Right lobe of liver (tissue), 6 donors: ENCODE results near the gene SKP2. TPM values are rescaled to one million over a fixed set of nuclear protein-coding genes. Genes with fewer than 3 reads are reported as not detected.
"Not testable (repeated sequence)": the region's sequence is repeated elsewhere in the genome, so short reads cannot be mapped to it uniquely, and the experiment has no call there.

Experiments used
- ATAC-seq, 4 donors: fragments of 200-7000 bp; cut with Tn5 transposase; one replicate each; pipeline ENCODE4 v1.9.1; 2020; ENCODE audit warnings: mild to moderate bottlenecking in 4 of 4, moderate library complexity in 4 of 4
- DNase-seq, 3 donors: peaks; one replicate each; pipeline ENCODE4 v3.0.0-alpha.2; 2020
- H3K27ac ChIP-seq, 3 donors: fragments of 200-600 bp; one replicate each; pipeline ENCODE4 v1.8.0; 2022
- H3K27me3 ChIP-seq, 2 donors: fragments of 200-600 bp; one replicate each; pipeline ENCODE4 v1.8.0; 2022
- H3K36me3 ChIP-seq, 4 donors: fragments of 200-600 bp; sonication (generic) in 1 of 4; one replicate each; pipeline versions ENCODE4 v1.5.1 to v1.8.0; 2017 to 2022; ENCODE audit warnings: control low read depth in 1 of 4
- H3K4me1 ChIP-seq, 4 donors: fragments of 200-600 bp; sonication (generic) in 1 of 4; one replicate each; pipeline versions ENCODE4 v1.5.1 to v1.8.0; 2017 to 2022; ENCODE audit warnings: control low read depth in 1 of 4
- H3K4me3 ChIP-seq, 3 donors: fragments of 200-600 bp; one replicate each; pipeline ENCODE4 v1.8.0; 2022
- H3K9me3 ChIP-seq, 4 donors: fragments of 200-600 bp; sonication (generic) in 1 of 4; one replicate each; pipeline versions ENCODE4 v1.5.1 to v1.8.0; 2017 to 2022; ENCODE audit warnings: control low read depth in 1 of 4
- CTCF ChIP-seq, 4 donors: fragments of 200-600 bp in 3 of 4; fragments of 450-650 bp in 1 of 4; IDR thresholded peaks; one replicate each; pipeline versions ENCODE4 v1.5.1 to v1.8.0; 2016 to 2022; ENCODE audit warnings: antibody characterized with exemption in 4 of 4, mild to moderate bottlenecking in 2 of 4
- POLR2A ChIP-seq: fragments of 450-650 bp; IDR thresholded peaks from one replicate; pipeline ENCODE4 v1.6.1; 2017; ENCODE audit warnings: antibody characterized with exemption, mild to moderate bottlenecking
- WGBS: methylation state at CpG from one replicate; pipeline ENCODE4 v1.1.6; 2018; ENCODE audit warnings: low coverage, low lambda C conversion rate; ENCODE audit not compliant: insufficient coverage; ENCODE audit errors: missing lambda C conversion rate; 5-methylcytosine and 5-hydroxymethylcytosine counted together
- intact Hi-C, 2 donors: fragments of 100-400 bp; cut with DNase I; formaldehyde crosslinking; loops; one replicate each; pipeline versions ENCODE4 v1.11.2 to v1.14.1; 2022
- total RNA-seq, 6 experiments: library from RNA; depleted of rRNA in 2 of 6; stranded (reverse); fragments of >200 nt in 2 of 6; fragmentation: NEBNext Ultra II Directional in 3 of 6; extraction: Animal tissue kit (Norgen Biotek cat#: 25700) in 3 of 6; gene quantifications; one replicate each; pipeline versions ENCODE4 v1.1.0 to v1.2.4, GENCODE V29; 2016 to 2023
- donor health status: DM: no; HTN: yes; CAD: no.
- donor health status: DM: no; HTN: no; CAD: no.
- donor health status: DM: no; HTN: no; CAD: no.
- donor health status: DM: no; HTN: yes; CAD: no.
- donor health status: DM: no; HTN: yes; CAD: no.

Gene SKP2
- total RNA-seq, 6 experiments from 2014 or later = 11.8 to 25.0 (median 17.3) TPM

- no peak for DNase-seq
- 49% methylated on average over 4 of the region's 4 CpGs for WGBS
- peaks cover 0 to 65% (median 12%) of the 10 kb centered on the region in 4 donors for H3K4me1 ChIP-seq
- H3K36me3 ChIP-seq = no peaks in the 10 kb centered on the region
- H3K27ac ChIP-seq = peak overlapping the region in 2 of 3 donors; percentile 47 to 70
- intact Hi-C loops = no loop called here
- TF ChIP-seq POLR2A (no peak), CTCF (IDR thresholded peaks at IDR 0.05) (no peak)
- ATAC-seq = no peak
- no peak overlapping the region for H3K4me3 ChIP-seq
- no peaks in the 10 kb centered on the region for H3K9me3 ChIP-seq
- H3K27me3 ChIP-seq = no peaks in the 10 kb centered on the region
These were observed 28.0 kb downstream of the SKP2 start for GRCh38 chr5:36179950-36180349.

DNA sequence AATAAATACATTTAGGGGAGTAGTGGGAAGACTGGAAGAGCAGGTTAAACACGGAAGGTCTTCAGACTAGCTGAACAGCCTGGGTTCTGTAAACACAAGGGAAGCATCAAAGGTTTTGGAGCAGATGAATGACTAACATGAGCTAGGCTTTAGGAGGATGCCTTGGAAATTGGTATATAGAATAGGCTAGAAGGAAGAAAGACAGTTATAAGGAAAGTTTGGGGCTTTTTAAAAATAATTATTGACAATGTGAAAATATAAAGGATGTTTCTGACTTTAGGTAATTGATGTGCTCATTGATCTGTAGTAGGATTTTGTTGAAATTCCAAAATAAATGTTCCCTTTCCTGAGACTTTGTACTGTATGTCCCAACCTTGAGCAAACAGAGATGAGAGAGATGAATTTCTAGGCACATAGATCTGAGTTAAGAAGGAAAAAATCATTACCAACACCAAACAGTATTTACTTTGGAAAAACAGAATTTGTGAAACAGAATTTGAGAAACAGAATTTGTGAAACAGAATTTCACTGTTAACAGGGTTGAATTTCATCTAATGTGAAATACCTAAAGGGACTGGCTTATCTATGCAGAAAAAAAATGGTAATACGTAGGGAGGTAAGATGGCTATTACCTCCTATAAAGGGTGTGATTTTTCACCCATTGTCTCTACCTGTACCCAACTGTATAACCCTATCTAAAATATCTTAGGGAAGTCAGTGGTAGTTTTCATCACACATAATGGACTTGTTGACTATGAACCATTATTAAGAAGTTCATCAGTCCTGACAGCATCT is 28.8 kb downstream of the SKP2 start:
- intact Hi-C loops = no loop called here
- Histone ChIP-seq H3K27ac (peak overlapping the region in 2 of 3 donors; percentile 47 to 70), H3K36me3 (no peaks in the 10 kb centered on the region), H3K4me3 (peak overlapping the region in 1 of 3 donors; percentile 14), H3K27me3 (no peaks in the 10 kb centered on the region), H3K9me3 (no peaks in the 10 kb centered on the region), H3K4me1 (peaks cover 0 to 56% (median 11%) of the 10 kb centered on the region in 4 donors)
- peak; percentile 73 to 88 (median 76) for ATAC-seq
- no peak for TF ChIP-seq CTCF (IDR thresholded peaks at IDR 0.05)
- no peak for TF ChIP-seq POLR2A
- WGBS = 22% methylated on average over 2 of the region's 2 CpGs
- no peak for DNase-seq

- no peak for DNase-seq
- no peak for ATAC-seq
- intact Hi-C loops = no loop called here
- Histone ChIP-seq H3K9me3 (no peaks in the 10 kb centered on the region), H3K27ac (peak overlapping the region in 2 of 3 donors; percentile 36 to 57), H3K36me3 (no peaks in the 10 kb centered on the region), H3K4me1 (peaks cover 0 to 52% (median 11%) of the 10 kb centered on the region in 4 donors), H3K27me3 (no peaks in the 10 kb centered on the region), H3K4me3 (peak overlapping the region in 1 of 3 donors; percentile 1)
- TF ChIP-seq CTCF (IDR thresholded peaks at IDR 0.05) (no peak), POLR2A (no peak)
- 47% methylated on average over 2 of the region's 2 CpGs for WGBS
These were observed 29.9 kb downstream of the SKP2 start for GRCh38 chr5:36181774-36182173.

DNA sequence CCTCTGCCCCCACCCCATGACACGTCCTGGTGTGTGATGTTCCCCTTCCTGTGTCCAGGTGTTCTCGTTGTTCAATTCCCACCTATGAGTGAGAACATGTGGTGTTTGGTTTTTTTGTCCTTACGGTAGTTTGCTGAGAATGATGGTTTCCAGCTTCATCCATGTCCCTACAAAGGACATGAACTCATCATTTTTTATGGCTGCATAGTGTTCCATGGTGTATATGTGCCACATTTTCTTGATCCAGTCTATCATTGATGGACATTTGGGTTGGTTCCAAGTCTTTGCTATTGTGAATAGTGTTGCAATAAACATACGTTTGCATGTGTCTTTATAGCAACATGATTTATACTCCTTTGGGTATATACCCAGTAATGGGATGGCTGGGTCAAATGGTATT is 32.5 kb downstream of the SKP2 start:
- H3K9me3 ChIP-seq, intact Hi-C loops, H3K27ac ChIP-seq, H3K36me3 ChIP-seq, H3K4me3 ChIP-seq, ATAC-seq, DNase-seq, H3K27me3 ChIP-seq: not testable (repeated sequence)
- 67% methylated on average over 1 of the region's 4 CpGs for WGBS
- peaks cover 0 to 31% (median 6%) of the 10 kb centered on the region in 4 donors for H3K4me1 ChIP-seq

DNA sequence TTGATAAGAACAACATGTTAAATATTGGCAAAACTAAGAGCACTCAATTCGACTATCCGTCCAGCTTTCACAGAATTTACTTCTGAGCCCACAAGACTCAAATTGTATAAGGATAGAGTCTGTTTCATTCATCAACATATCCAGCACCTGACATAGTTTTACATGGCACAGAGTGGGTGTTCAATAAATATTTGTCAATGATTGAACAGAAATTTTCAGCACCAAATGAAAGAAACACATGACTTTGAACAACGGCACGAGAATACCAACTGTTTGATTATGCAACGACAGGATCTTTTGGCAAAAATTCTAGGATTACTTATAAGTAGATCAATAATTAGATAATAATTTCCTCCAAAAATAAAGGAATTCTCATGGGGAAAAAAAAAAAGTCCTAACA is 41.8 kb downstream of the SKP2 start:
- WGBS = 31% methylated on average over 5 of the region's 5 CpGs

More for the DNA sequence above, 41.8 kb downstream of the SKP2 start:
- intact Hi-C loops = no loop called here
- H3K9me3 ChIP-seq = no peaks in the 10 kb centered on the region
- DNase-seq (no peak), ATAC-seq (peak in 3 of 4 donors; percentile 65 to 78 (median 71))
- H3K36me3 ChIP-seq = peaks cover 0 to 45% (median 16%) of the 10 kb centered on the region in 4 donors
- no peaks in the 10 kb centered on the region for H3K27me3 ChIP-seq
- TF ChIP-seq CTCF (IDR thresholded peaks at IDR 0.05) = no peak
- no peak for TF ChIP-seq POLR2A
- no peak overlapping the region for H3K4me3 ChIP-seq
- peaks cover 0 to 26% (median 10%) of the 10 kb centered on the region in 4 donors for H3K4me1 ChIP-seq
- peak overlapping the region in 1 of 3 donors; percentile 39 for H3K27ac ChIP-seq
